Right lobe of liver (tissue), 4 donors: ENCODE measurements around the gene FYN.

ENCODE experiments used
- CTCF ChIP-seq, 4 donors: fragments of 200-600 bp in 3 of 4; fragments of 450-650 bp in 1 of 4; IDR thresholded peaks; one replicate each; pipeline versions ENCODE4 v1.5.1 to v1.8.0; 2016 to 2022; ENCODE audit warnings: antibody characterized with exemption in 4 of 4, mild to moderate bottlenecking in 2 of 4
- POLR2A ChIP-seq: fragments of 450-650 bp; IDR thresholded peaks from one replicate; pipeline ENCODE4 v1.6.1; 2017; ENCODE audit warnings: antibody characterized with exemption, mild to moderate bottlenecking
- donor health status: DM: no; HTN: no; CAD: no.
- donor health status: DM: no; HTN: no; CAD: no.
- donor health status: DM: no; HTN: yes; CAD: no.

GRCh38 chr6:111771094-111771432 is 102.2 kb downstream of the FYN start:
- TF ChIP-seq POLR2A, result no peak
- no peak for TF ChIP-seq CTCF (IDR thresholded peaks at IDR 0.05)
